ENCODE data around the gene E4F1.

Gene E4F1

DNA sequence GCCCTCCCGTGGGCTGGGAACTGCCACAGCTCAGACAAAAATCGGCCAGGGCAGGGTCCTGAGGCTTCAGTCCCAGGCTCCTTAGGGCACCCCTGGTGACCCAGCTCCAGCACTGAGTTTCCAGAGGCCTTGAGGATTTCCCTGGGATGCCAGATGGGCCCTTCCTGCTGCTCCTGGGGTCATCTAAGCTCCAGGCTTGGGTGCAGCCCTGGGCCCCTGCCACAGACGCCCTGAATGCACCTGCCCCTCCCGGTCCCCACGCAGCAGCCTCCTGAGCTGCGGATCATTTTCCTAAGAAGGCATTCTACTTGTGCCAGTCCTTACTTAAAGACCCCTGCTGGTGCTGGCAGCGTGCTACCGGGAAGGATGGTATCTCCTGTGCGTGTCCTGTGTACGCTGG lies 50.5 kb downstream of the E4F1 start:
- DNase-seq (ENCODE audit: low spot score) = no peak

DNA sequence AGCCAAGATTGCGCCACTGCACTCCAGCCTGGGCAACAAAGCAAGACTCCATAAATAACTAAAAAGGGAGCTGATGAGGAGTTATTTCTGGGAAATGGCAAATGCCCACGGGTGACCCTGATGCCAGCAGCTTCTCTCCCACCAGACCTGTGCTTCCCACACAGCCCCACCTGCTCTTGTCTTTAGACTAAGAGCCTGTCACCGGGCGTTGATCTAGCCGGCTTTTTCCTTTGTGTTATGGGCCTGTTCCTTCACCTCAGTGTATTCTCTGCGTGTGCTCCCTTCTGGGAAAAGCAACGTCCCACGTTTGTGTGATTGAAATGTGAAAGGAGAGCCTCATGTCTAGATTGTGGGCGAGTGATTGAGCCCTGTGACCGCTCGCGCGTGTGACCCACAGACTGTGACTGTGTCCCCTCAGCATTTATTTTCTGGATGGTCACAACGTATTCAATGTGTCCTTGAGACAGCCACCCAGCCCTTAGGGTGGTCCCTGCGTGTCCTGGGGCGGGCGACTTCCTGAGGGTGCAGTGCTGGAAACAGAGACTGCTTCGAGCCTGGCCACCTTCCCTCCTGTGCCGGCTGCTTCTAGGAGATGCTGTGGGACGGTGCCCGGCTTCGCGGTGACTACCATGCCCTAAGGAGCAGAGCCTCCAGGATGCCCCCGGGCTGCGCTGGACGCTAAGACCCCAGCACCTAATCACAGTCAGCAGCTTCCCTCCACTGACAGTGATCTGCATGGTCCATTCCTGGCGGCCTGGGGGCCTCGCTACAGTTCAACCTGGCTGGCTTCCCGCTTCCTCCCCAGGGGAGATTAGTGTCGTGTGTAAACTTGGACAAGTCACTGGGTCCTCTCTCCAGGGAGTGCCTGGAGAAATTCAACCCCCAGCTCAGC lies 52.3 kb downstream of the E4F1 start:
- DNase-seq (ENCODE audit: low spot score) = no peak

DNA sequence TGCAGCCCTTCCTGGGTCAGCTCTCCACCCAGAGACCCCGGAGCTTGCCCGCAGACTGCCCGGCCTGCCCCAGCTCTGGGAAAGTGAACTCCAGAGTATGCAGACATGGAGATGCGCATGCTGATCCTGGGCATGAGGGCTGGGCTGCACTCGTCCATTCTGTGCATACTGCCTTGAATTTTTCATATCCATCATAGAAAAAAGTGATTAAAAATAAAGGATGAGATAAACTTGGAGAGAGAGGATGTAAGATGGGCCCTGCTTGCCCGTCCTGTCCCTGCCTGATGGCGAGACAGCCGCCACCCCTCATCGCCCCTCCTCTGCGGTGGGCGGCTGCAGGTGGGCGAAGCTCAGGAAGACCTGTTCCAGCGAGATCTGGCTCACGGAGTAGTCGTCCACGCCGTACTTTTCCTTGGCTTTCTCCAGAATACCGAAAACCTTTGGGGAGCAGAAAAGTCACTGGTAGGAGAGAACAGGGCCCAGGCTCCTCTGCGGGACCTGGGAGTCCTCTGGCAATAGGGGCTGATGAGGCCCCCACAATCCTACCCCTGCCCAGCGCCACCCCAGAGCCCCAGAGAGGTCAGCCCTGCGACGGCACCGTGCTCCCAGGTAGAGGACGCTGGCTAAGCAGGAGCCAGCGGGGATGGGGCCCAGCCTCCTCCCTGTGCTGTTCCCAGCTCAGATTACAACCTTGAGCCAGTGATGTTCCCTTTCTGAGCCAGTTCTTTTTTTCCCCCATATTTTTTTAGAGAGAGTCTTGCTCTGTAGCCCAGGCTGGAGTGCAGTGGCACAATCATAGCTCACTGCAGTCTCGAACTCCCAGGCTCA lies 53.2 kb downstream of the E4F1 start:
- DNase-seq (ENCODE audit: low spot score) = no peak

- DNase-seq (ENCODE audit: low spot score) = no peak
Observed at GRCh38 chr16:2277466-2278271, 54.3 kb downstream of the E4F1 start.

GRCh38 chr16:2278272-2278608 lies 54.8 kb downstream of the E4F1 start:
- no peak for DNase-seq (ENCODE audit: low spot score)

GRCh38 chr16:2278956-2279800 lies 55.8 kb downstream of the E4F1 start:
- DNase-seq (ENCODE audit: low spot score) = no peak

DNA sequence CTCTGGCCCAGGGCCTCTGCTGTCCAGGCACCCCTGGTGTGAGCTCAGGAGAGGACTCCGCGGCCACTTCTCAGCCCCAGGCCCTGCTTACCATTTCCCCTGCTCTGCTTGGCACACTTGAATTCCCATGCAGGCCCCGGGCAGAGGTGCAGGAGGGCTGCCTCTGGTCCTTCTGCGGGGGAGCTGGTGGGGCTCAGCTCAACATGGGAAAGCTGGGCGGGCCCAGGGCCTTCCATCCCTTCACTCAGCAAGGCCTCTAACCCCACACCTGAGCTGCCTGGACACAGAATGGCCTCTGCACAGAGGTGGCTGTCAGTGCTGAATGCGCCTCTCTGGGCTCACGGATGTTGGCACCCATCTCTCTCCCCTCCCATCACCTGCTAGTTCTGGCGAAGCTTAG lies 57.1 kb downstream of the E4F1 start:
- no peak for DNase-seq (ENCODE audit: low spot score)

GRCh38 chr16:2280981-2281542 lies 57.7 kb downstream of the E4F1 start:
- DNase-seq (ENCODE audit: low spot score) = no peak

- DNase-seq (ENCODE audit: low spot score) = no peak
Observed at GRCh38 chr16:2282262-2282661, 58.9 kb downstream of the E4F1 start.

- no peak for DNase-seq (ENCODE audit: low spot score)
Observed at GRCh38 chr16:2282866-2283555, 59.6 kb downstream of the E4F1 start.

DNA sequence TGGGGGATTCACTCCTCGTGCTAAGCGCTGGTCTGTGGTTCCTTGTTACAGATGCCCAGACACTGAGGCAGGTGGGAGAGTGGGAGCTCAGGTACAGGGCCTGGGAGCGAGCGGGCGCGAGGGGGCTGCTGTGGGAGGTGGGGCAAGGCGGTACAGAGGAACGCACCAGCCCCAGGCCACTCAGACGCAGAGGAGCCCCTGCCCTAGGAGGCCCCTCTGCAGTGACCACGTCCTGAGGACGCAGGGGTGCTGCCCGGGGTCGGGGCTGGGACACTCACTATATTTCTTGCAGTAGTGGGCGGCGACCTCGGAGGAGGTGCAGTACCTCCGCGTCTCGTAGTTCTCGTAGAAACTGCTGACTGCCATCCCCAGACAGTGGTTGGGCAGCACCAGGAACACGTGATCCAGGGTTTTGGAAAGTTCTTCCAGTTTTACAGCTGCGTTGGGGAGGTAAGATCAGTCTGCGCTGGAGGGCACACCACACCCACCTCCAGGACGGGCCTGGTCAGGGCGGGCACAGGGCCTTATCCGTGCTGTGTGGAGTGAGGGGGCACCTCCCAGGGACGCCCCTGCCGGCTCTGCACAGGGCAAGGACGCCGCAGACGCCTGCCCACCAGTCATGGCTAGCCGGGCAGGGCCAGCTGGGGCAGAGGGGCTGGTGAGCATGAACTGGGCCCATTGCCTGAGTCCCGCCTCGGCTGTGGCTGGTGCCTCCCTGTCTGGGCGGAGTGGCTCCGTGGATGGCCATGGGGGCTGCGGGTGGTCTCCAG lies 60.8 kb downstream of the E4F1 start:
- no peak for DNase-seq (ENCODE audit: low spot score)

- DNase-seq (ENCODE audit: low spot score) = no peak
Observed at GRCh38 chr16:2284797-2285576, 61.6 kb downstream of the E4F1 start.

All from pons (tissue), 1 donor.